Stomach smooth muscle (tissue), 2 donors: Measurements from ENCODE around the gene SLC26A9.

Experiments
- H3K27ac ChIP-seq: one replicate; pipeline ENCODE4 v1.7.0; 2013; ENCODE audit warnings: mild to moderate bottlenecking, low read length, inconsistent platforms
- H3K27me3 ChIP-seq, 2 donors: one replicate each; pipeline ENCODE4 v1.7.0; 2013; ENCODE audit warnings: low read length in 2 of 2; ENCODE audit not compliant: insufficient read depth in 2 of 2, control insufficient read depth in 1 of 2
- H3K36me3 ChIP-seq, 2 donors: one replicate each; pipeline ENCODE4 v1.7.0; 2013; ENCODE audit warnings: low read length in 2 of 2; ENCODE audit not compliant: control insufficient read depth in 2 of 2, insufficient read depth in 2 of 2
- H3K4me1 ChIP-seq: one replicate; pipeline ENCODE4 v1.7.0; 2013; ENCODE audit warnings: low read length; ENCODE audit not compliant: control insufficient read depth, insufficient read depth
- H3K4me3 ChIP-seq, 2 donors: one replicate each; pipeline ENCODE4 v1.7.0; 2013; ENCODE audit warnings: low read length in 2 of 2
- H3K9ac ChIP-seq, 2 donors: one replicate each; pipeline ENCODE4 v1.7.0; 2013; ENCODE audit warnings: low read length in 2 of 2, mild to moderate bottlenecking in 1 of 2
- H3K9me3 ChIP-seq, 2 donors: one replicate each; pipeline ENCODE4 v1.7.0; 2013; ENCODE audit warnings: low read length in 2 of 2; ENCODE audit not compliant: control insufficient read depth in 2 of 2
- donor health status: healthy.
- donor health status: Pancreatic carcinoma.

SLC26A9 gene

DNA sequence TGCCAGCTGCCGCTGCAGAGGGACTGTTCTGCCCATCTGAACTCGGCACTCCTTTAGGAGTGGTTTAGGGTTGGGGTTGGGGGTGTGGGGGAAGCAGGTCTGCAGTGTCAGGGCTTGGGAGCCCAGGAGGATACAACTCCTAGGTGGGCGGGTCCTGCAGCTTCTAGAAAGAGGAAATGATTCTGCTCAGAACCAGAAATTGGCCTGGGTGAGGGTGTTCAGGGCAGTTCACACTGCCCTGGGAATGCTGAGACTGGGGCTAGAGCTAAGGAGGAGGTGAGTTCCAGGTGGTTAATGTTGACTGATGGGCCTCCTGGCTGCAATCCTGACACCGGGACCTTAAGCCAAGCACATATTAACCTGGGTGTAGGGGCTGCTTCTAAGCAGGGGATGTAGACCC, 4.8 kb upstream of the SLC26A9 start:
- Histone ChIP-seq H3K4me3 (no peak overlapping the region), H3K27ac (no peak overlapping the region), H3K4me1 (no peaks in the 10 kb centered on the region), H3K9ac (no peak overlapping the region), H3K27me3 (peaks cover 8 to 10% of the 10 kb centered on the region in 2 donors), H3K9me3 (no peaks in the 10 kb centered on the region), H3K36me3 (no peaks in the 10 kb centered on the region)

DNA sequence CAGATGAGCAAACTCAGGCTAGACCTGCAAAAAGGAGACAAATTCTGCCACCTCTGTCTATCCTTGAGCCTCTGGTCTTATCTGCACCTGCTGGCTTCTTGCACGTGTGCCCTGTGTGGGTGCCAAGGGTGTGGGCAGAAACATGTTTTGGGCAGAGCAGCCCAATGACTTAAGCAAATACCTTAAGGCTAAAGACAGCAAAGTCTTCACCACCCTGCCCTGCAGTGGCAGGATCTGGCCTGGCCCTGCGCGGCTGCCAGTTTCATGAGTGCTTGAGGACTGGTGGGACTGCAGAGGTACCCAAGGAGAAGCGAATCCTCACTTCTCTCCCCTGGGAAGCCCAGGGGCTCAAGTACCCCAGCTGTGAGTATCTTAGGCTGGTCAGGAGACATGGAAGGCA, 3.8 kb upstream of the SLC26A9 start:
- Histone ChIP-seq H3K4me1 (no peaks in the 10 kb centered on the region), H3K9me3 (no peaks in the 10 kb centered on the region), H3K4me3 (no peak overlapping the region), H3K9ac (no peak overlapping the region), H3K27me3 (peaks cover 8 to 14% of the 10 kb centered on the region in 2 donors), H3K36me3 (no peaks in the 10 kb centered on the region), H3K27ac (no peak overlapping the region)

DNA sequence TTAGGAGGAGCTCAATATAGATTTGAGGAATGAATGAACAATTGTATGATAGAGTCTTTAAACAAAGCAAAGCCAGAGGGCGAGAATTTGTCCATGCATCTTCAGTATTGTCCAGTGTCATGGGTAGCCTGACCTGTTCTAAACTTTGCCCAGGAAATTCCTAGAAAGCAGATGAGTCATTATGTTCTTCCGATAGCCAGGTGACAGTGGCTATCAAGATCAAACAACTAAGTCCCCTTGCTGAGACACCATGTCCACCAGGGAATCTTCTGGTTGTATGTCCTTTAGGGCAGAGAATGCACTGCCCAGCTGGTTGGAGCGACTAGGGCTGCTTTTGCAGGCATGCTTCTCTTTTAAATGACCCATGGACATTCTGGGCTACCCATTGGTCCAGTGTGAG, 1.8 kb upstream of the SLC26A9 start:
- H3K9me3 ChIP-seq = no peaks in the 10 kb centered on the region
- no peaks in the 10 kb centered on the region for H3K36me3 ChIP-seq
- H3K27me3 ChIP-seq = peaks cover 6 to 19% of the 10 kb centered on the region in 2 donors
- H3K4me1 ChIP-seq = no peaks in the 10 kb centered on the region
- H3K9ac ChIP-seq = no peak overlapping the region
- no peak overlapping the region for H3K4me3 ChIP-seq
- no peak overlapping the region for H3K27ac ChIP-seq

DNA sequence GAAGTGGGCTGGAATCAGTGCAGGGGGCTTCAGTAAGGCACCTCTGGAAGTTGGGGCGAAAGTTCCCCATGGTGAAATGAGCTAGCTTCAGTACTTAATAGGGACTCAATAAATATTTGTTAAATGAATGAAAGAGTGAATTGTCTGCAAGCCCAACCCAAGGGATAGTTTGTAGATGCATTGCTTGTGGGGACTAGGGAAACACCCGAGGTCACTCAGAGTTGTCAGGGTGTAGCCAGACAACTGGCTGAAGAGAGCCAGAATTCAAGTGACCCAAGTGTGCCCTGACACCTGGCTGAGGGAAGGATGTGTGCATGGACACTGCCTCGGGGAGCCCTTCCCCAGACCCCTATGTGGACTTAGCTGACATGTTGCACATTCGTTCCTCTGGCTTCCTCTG, 1.3 kb upstream of the SLC26A9 start:
- H3K4me3 ChIP-seq = no peak overlapping the region
- H3K27ac ChIP-seq = no peak overlapping the region
- no peak overlapping the region for H3K9ac ChIP-seq
- H3K4me1 ChIP-seq = no peaks in the 10 kb centered on the region
- H3K9me3 ChIP-seq = no peaks in the 10 kb centered on the region
- peaks cover 6 to 18% of the 10 kb centered on the region in 2 donors for H3K27me3 ChIP-seq
- no peaks in the 10 kb centered on the region for H3K36me3 ChIP-seq

DNA sequence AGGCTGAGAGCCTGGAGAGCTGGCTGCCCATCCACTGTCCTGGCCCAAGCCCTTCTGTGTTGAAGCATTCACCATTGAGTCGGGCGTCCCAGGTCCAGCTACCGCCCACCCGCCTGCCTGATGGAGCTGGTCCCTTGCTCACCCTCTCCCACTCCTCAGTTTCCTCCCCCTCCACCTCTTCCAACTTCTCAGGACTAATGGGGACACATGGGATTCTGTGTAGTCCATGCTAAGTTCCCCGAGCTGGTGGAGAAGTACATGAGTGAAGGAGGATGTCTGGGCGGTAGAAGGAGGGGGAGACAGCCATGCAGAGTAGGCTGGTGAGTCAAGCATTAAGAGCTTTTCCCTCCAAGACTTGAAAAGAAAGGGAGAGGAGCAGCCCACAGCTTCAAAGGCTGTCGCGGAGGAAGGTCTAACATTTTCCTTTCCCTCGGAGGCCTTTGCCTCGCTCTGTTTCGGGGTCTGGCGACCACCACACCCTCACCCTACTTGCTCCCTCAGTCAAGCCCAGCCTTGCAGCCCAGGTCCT, 561 bp downstream of the SLC26A9 start:
- Histone ChIP-seq H3K9ac (no peak overlapping the region), H3K27ac (no peak overlapping the region), H3K27me3 (peaks cover 10 to 23% of the 10 kb centered on the region in 2 donors), H3K36me3 (no peaks in the 10 kb centered on the region), H3K4me3 (no peak overlapping the region), H3K9me3 (no peaks in the 10 kb centered on the region), H3K4me1 (no peaks in the 10 kb centered on the region)

DNA sequence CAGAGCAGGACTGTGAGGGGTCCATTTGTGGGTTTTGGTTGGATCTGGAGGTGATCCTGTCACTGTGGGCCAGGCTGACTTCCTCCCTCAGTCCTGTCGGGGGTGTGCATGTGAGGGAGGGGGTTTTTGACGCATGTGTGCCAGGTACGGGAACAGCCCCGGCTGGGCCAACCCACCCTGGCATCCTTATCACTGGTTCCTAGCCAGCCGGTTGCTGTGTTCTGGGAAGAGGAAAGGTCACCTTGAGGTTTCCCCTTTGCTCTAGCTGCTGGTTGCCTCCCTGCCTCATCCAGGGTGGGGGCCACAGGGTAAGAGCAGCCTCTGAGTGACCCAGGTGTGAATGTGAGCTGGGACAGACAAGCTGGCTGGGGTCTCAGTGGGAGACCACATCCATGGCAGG, 2.5 kb downstream of the SLC26A9 start:
- Histone ChIP-seq H3K4me3 (no peak overlapping the region), H3K9ac (no peak overlapping the region), H3K27me3 (peaks cover 13 to 23% of the 10 kb centered on the region in 2 donors), H3K27ac (no peak overlapping the region), H3K36me3 (no peaks in the 10 kb centered on the region), H3K4me1 (no peaks in the 10 kb centered on the region), H3K9me3 (no peaks in the 10 kb centered on the region)

GRCh38 chr1:205939690-205940330, 3.4 kb downstream of the SLC26A9 start:
- Histone ChIP-seq H3K36me3 (no peaks in the 10 kb centered on the region), H3K4me1 (no peaks in the 10 kb centered on the region), H3K27me3 (peaks cover 11 to 24% of the 10 kb centered on the region in 2 donors), H3K27ac (no peak overlapping the region), H3K4me3 (no peak overlapping the region), H3K9ac (no peak overlapping the region), H3K9me3 (no peaks in the 10 kb centered on the region)

- Histone ChIP-seq H3K36me3 (no peaks in the 10 kb centered on the region), H3K9me3 (no peaks in the 10 kb centered on the region), H3K27me3 (peaks cover 11 to 22% of the 10 kb centered on the region in 2 donors), H3K27ac (no peak overlapping the region), H3K9ac (no peak overlapping the region), H3K4me3 (no peak overlapping the region), H3K4me1 (no peaks in the 10 kb centered on the region)
Observed at GRCh38 chr1:205938682-205939081, 4.6 kb downstream of the SLC26A9 start.

- no peak overlapping the region for H3K27ac ChIP-seq
- no peaks in the 10 kb centered on the region for H3K9me3 ChIP-seq
- no peaks in the 10 kb centered on the region for H3K36me3 ChIP-seq
- H3K9ac ChIP-seq = no peak overlapping the region
- peaks cover 7 to 14% of the 10 kb centered on the region in 2 donors for H3K27me3 ChIP-seq
- no peaks in the 10 kb centered on the region for H3K4me1 ChIP-seq
- no peak overlapping the region for H3K4me3 ChIP-seq
Observed at GRCh38 chr1:205936846-205937586, 6.2 kb downstream of the SLC26A9 start.

- no peak overlapping the region for H3K4me3 ChIP-seq
- H3K9ac ChIP-seq = no peak overlapping the region
- H3K27me3 ChIP-seq = peaks cover 7 to 14% of the 10 kb centered on the region in 2 donors
- H3K4me1 ChIP-seq = no peaks in the 10 kb centered on the region
- H3K27ac ChIP-seq = no peak overlapping the region
- no peaks in the 10 kb centered on the region for H3K9me3 ChIP-seq
- no peaks in the 10 kb centered on the region for H3K36me3 ChIP-seq
Observed at GRCh38 chr1:205936311-205936710, 6.9 kb downstream of the SLC26A9 start.

DNA sequence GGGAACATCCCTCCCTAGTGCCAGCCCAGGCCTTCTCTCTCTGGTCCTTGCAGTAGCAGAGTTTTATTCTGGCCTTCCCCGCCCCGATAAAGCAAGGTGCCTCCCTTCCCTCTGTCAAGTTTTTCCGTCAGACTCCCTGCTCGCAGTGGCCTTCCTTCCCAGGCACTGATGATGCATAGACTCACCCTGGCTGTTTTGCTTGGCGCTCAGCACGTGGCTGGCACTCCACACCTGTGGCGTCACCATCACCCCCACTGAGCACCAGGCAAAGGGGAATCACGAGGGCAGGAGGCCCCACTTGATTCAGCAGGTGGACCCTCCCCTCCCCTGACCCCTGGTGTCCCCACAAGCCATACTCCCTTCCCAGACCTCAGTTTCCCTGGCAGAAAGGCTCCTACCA, 7.4 kb downstream of the SLC26A9 start:
- no peaks in the 10 kb centered on the region for H3K9me3 ChIP-seq
- H3K36me3 ChIP-seq = no peaks in the 10 kb centered on the region
- no peak overlapping the region for H3K4me3 ChIP-seq
- peaks cover 7 to 14% of the 10 kb centered on the region in 2 donors for H3K27me3 ChIP-seq
- no peaks in the 10 kb centered on the region for H3K4me1 ChIP-seq
- H3K27ac ChIP-seq = no peak overlapping the region
- H3K9ac ChIP-seq = no peak overlapping the region
